B cell (primary cell): ENCODE data around the gene RBM25.

Source experiments
- CTCF ChIP-seq: fragments of 200-600 bp; IDR thresholded peaks from one replicate; pipeline ENCODE4 v1.8.0; 2022; ENCODE audit warnings: antibody characterized with exemption, mild to moderate bottlenecking
- EZH2 ChIP-seq: IDR thresholded peaks from 2 replicates; pipeline ENCODE4 v1.6.1; 2012; ENCODE audit warnings: borderline replicate concordance, low read depth, mild to moderate bottlenecking, moderate library complexity, low read length; ENCODE audit not compliant: insufficient read depth, poor library complexity, severe bottlenecking

- no peak for TF ChIP-seq CTCF
- no peak for TF ChIP-seq EZH2
Observed at GRCh38 chr14:73170686-73171085, 112.4 kb downstream of the RBM25 start.
